Measurements from ENCODE around the gene MORN5. TPM values are rescaled to one million over a fixed set of nuclear protein-coding genes. Genes with fewer than 3 reads are reported as not detected.

Gene MORN5
- total RNA-seq, 1 donor from 2014 or later = not detected

DNA sequence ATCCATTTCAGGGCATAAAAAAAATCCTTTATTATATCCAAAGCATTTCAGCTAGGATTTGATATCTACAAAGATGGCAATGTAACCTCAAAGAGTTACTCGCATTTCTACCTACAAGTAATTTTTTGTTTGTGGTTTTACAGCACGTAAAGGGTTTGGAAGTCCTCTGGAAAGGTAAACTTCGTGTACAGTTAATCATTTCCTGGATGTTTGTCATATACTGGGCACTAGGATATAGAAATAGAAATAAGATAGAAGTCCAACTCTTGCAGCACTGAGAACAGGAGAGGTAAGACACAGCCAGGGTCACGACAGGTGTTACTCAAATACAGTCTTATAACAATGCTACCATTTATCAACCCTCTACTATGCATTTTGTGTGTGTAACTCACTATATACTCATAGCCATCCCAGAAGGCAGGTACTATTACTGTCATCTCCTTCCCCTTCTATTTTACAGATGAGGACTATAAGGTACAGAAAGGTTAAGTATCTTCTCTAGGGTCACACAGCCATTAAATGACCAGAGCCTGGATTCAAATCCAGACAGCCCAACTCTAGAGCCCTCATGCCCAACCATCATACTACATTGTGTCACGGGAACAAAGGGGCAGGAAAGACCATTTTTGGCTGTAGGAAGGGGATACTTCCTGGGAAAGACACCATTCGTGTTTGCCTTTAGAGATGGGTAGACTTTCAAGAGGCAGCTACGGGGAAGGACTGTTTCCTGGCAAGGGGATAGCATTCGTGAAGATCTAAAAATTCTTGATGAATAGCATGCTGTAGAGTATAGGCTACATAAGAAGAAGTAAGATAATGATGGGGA, 19.1 kb upstream of the MORN5 start:
- no peak overlapping the region for H3K4me3 Mint-ChIP-seq (ENCODE audit: unreplicated experiment)
- H3K9me3 Mint-ChIP-seq (ENCODE audit: low read depth) = no peaks in the 10 kb centered on the region

DNA sequence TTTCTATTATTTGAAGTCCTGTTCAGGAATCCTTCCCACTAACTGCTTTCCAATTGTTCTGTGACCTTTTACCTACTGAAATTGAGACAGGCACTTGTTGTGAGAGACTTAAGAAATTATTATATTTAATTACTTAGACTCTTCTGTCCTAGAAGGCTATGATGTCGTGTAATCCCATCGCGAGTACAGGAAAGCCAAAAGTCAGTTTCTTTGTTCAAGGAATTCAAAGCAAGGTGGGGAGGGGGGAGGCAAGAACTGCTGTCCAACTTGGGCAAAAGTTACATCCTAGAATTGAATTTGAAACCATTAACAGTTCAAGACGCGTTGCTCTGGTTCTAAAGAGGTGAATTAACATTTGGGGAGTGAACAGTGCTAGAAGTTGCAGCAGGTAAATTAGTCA, 18.0 kb upstream of the MORN5 start:
- Mint-ChIP-seq H3K9me3 (ENCODE audit: low read depth) (no peaks in the 10 kb centered on the region), H3K27ac (ENCODE audit: unreplicated experiment) (no peak overlapping the region), H3K4me1 (ENCODE audit: low read depth) (no peaks in the 10 kb centered on the region), H3K4me3 (ENCODE audit: unreplicated experiment) (no peak overlapping the region), H3K27me3 (ENCODE audit: low read depth) (peaks cover 2% of the 10 kb centered on the region), H3K36me3 (ENCODE audit: low read depth) (peaks cover 23% of the 10 kb centered on the region)
- TF ChIP-seq, protein P1, sequence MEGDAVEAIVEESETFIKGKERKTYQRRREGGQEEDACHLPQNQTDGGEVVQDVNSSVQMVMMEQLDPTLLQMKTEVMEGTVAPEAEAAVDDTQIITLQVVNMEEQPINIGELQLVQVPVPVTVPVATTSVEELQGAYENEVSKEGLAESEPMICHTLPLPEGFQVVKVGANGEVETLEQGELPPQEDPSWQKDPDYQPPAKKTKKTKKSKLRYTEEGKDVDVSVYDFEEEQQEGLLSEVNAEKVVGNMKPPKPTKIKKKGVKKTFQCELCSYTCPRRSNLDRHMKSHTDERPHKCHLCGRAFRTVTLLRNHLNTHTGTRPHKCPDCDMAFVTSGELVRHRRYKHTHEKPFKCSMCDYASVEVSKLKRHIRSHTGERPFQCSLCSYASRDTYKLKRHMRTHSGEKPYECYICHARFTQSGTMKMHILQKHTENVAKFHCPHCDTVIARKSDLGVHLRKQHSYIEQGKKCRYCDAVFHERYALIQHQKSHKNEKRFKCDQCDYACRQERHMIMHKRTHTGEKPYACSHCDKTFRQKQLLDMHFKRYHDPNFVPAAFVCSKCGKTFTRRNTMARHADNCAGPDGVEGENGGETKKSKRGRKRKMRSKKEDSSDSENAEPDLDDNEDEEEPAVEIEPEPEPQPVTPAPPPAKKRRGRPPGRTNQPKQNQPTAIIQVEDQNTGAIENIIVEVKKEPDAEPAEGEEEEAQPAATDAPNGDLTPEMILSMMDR (IDR thresholded peaks at IDR 0.05) = no peak
- DNase-seq (ENCODE audit: low spot score) = no peak

More for the DNA sequence above, 19.1 kb upstream of the MORN5 start:
- Mint-ChIP-seq H3K36me3 (ENCODE audit: low read depth) (peaks cover 21% of the 10 kb centered on the region), H3K27me3 (ENCODE audit: low read depth) (peaks cover 2% of the 10 kb centered on the region), H3K4me1 (ENCODE audit: low read depth) (no peaks in the 10 kb centered on the region), H3K27ac (ENCODE audit: unreplicated experiment) (no peak overlapping the region)
- DNase-seq (ENCODE audit: low spot score) = no peak
- TF ChIP-seq, protein P1 (IDR thresholded peaks at IDR 0.05) = no peak

DNA sequence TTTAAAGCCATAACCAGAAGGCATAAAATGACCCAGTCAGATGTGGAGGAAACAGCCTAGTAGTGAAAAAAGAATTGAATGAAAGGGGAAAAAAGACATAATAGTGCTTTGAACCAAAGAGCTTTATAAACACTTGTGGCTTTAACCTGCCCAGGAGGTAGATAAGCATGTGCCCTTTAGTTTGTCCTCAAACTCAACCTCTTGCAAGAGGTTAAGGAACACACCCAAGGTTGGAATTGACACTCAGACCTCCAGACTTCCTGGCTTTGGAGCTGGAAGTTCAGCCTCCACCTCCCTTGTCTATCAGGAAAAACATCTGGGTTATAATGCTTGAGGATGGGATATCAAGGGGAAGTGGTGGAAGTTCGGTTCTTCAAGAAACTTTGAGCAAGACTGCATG, 16.4 kb upstream of the MORN5 start:
- Mint-ChIP-seq H3K27ac (ENCODE audit: unreplicated experiment) (no peak overlapping the region), H3K4me3 (ENCODE audit: unreplicated experiment) (no peak overlapping the region), H3K27me3 (ENCODE audit: low read depth) (no peaks in the 10 kb centered on the region), H3K9me3 (ENCODE audit: low read depth) (no peaks in the 10 kb centered on the region), H3K36me3 (ENCODE audit: low read depth) (peaks cover 33% of the 10 kb centered on the region), H3K4me1 (ENCODE audit: low read depth) (no peaks in the 10 kb centered on the region)
- TF ChIP-seq, protein P1 (IDR thresholded peaks at IDR 0.05) = no peak
- DNase-seq (ENCODE audit: low spot score) = no peak

DNA sequence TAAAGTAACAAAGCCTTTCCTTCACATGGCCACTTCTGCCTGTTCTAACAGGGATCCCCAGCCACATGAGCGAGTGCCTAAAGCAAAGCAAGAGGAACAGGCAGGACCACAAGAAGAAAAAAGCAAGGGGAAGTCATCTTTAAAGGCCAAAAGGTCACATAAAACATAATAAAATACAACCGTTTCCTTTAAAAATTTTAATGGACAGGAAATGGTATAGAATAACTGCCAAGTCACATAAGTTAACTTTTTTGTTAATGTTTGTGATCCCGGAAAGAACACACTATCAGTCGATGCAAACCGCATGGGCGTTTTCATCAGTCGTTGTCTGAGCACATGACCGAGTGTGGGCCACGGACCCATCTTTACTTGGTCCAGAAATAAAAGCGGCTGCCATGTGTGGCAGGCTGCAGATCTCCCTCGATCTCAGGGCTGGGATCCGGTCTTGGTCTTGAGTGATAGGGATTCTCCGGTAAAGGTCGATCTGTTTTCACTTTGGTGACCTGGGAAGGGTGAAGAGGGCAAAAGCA, 15.8 kb upstream of the MORN5 start:
- H3K36me3 Mint-ChIP-seq (ENCODE audit: low read depth) = peaks cover 35% of the 10 kb centered on the region
- TF ChIP-seq, protein P1 (IDR thresholded peaks at IDR 0.05) = no peak
- H3K4me3 Mint-ChIP-seq (ENCODE audit: unreplicated experiment) = no peak overlapping the region
- no peaks in the 10 kb centered on the region for H3K9me3 Mint-ChIP-seq (ENCODE audit: low read depth)
- DNase-seq (ENCODE audit: low spot score) = no peak
- no peak overlapping the region for H3K27ac Mint-ChIP-seq (ENCODE audit: unreplicated experiment)
- H3K27me3 Mint-ChIP-seq (ENCODE audit: low read depth) = no peaks in the 10 kb centered on the region
- no peaks in the 10 kb centered on the region for H3K4me1 Mint-ChIP-seq (ENCODE audit: low read depth)

DNA sequence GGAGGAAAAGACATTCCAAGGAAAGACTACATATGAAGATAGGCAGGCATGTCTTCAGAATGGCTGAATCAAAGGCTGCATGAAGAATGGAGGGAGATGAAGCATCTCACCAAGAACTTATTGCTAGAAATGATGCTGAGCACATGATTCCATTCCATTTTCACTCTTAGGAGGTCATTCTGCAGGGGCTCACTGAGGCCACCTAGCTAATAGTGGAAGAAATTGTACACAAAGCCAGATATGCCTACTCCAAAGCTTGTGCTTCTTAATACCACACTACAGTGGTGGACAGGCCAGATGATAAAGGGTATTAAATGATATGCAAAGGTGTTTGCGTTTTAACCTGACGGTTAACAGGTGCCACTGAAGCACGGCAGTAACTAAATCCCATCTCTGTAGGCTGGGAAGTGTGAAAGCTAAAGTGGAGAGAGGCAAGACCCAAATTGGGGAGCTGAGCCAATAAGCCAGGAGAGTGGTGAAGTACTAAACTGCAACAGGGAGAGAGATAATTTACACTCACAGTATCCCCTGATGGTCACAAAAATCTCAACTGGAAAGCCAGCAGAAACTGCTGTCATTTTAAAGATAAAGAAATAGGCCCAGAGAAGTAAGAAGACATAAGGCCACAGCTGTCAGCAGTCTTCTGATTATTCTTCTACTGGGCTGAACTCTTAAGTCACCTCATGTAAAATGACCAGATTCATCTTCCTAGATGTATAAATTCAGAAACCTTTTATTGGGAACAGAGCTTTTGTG, 14.7 kb upstream of the MORN5 start:
- Mint-ChIP-seq H3K4me1 (ENCODE audit: low read depth) (no peaks in the 10 kb centered on the region), H3K9me3 (ENCODE audit: low read depth) (no peaks in the 10 kb centered on the region), H3K36me3 (ENCODE audit: low read depth) (peaks cover 35% of the 10 kb centered on the region), H3K4me3 (ENCODE audit: unreplicated experiment) (no peak overlapping the region), H3K27me3 (ENCODE audit: low read depth) (no peaks in the 10 kb centered on the region), H3K27ac (ENCODE audit: unreplicated experiment) (no peak overlapping the region)
- TF ChIP-seq, protein P1 (IDR thresholded peaks at IDR 0.05) = peak; percentile 59
- DNase-seq (ENCODE audit: low spot score) = no peak

Measured in chondrocyte (in vitro differentiated cells).